HG03457 (cell line): ENCODE results near the gene CHCT1.

Experiments
- ATAC-seq: cut with Tn5 transposase; IDR thresholded peaks from one replicate; pipeline ENCODE4 v1.9.1; 2021; ENCODE audit warnings: moderate number of reproducible peaks; ENCODE audit not compliant: unreplicated experiment

The CHCT1 gene

DNA sequence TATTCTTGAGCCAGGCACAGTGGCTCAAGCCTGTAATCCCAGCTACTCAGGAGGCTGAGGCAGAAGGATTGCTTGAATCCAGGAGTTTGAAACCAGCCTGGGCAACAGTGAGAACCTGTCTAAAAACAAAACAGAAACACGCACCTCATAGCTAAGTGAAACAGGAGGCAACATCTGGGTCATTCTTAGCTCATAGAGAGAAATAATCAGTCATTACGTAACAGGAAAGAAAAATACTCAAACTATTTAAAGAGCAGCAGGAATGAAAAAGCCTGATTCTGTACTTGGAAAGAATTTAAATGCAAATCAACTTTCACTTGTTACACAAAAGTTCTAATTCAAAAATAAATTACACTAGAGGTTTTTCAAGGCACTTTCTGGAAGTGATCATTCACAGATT, 17.2 kb downstream of the CHCT1 start:
- ATAC-seq: no peak

DNA sequence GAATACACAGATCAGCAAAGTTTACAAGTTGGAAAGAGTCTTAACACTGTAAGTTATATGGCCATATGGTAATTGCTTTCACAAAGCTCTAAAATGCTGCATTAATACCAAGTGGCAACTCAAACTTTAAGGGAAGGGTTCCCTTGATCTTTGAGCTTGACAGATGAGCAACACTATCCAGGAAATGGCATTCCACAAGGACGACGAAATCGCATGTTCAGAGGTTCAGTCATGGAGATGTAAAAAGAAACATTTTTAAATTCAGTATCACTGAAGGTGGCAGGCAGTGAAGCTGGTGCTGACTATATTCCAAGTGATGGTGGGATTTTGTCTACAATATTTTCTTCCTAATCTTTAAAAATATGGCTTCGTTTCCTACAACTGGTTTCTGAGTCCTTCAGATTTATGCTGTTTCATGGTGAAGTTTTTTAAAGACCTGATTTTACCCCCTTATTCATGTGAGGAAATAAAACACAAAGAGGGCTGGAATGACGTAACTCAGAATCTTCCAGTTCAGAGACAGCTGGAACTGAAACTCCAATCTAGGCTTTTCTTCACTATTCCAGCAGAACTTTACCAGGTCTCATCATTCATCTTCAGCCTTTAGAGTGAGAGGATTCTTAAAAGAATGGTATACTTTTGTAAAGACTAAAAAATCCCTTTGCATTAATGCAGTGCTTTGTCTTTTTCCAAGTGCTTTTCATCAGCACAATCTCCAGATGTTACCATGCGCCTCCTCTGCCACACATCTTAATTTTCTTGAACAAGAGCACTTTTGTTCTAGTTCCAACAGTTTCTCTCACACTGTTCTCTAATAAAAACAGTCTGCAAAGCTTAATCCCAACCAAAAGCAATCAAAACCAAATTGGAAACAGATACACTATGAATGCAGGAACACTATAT, 20.2 kb downstream of the CHCT1 start:
- ATAC-seq: no peak

DNA sequence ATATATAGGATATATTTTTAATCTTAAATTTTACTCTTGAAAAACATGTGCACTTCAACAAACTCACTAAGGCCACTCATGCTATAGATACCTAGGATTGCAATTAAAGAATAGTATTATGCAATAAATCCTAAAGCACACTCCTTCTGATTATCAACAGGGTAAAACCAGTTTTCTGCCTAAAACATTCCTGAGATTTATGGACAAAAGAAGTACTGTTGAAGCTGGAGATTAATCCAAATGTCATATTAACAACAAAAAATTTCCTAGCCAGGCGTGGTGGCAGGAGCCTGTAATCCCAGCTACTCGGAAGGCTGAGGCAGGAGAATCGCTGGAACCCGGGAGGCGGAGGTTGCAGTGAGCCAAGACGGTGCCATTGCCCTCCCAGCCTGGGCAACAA, 21.4 kb downstream of the CHCT1 start:
- ATAC-seq: no peak

DNA sequence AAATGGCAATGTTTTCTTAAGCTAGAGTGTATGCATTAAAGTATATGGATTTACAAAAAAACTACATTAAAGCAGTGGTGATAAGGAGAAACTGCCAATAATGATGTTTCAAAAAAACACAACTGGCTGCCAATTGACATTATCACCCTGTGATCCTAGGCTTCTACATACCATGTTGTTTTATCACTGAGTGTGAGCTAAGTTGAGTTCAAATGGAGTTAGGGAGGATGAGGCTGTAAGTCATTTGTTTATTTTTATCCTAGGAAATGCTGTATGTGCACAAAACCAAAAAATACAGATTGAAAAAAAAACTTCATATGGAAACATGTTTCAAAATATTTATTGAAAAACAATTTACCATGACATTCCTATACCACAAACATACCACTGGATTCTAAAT, 22.9 kb downstream of the CHCT1 start:
- ATAC-seq: no peak

DNA sequence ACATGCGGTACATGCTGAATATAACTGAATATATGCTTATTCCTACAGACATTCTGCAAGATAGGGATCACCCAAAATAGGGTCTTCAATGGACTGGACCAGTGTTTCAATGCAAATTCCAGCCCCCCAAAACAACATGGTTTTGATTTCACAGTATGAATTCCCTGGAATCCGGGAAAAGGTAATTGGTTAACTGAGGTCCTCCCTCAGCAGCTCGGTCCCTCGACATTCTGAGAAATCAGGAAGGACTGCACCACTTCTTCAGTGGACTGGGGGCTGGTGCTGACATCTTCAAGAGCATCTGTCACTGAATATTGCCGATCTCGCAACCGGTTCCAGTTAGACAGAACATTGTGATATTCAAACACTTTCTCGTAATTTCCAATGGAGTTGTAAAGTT, 25.1 kb downstream of the CHCT1 start:
- no peak for ATAC-seq

DNA sequence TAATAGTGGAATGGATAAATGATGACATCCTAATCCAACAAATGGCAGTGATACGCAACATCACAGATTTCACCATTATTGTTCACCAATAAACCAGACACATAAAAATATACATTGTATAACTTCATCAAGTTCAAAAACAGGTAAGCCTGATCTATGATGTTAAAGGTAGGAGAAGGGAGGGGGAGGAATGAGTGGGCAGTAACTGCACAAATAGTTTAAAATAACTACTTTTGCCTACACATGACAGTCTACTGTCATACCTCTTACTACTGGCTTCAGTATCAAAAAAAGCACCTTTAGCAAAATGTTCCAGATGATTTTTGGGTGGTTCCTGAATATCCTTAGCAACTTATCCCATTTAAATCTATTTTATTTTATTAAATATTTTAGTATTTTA, 28.8 kb downstream of the CHCT1 start:
- ATAC-seq: no peak

DNA sequence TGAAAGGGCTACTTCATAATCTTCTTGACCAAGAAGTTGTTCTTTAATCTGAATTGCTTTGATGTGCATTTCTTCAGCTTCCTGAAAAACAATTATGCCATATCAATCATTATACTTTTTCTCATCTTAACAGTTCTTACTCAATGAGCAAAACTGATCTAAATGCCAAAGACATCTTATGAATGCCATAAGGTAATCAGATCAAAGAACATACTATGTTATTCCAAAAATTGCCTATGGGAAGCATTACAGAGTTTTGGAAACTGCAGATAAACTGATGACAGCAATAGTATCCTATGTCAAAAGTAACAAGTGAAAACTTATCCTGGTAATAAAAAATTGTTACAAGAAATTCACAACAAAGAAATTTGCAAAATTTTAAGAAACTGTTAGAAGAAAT, 29.7 kb downstream of the CHCT1 start:
- no peak for ATAC-seq

DNA sequence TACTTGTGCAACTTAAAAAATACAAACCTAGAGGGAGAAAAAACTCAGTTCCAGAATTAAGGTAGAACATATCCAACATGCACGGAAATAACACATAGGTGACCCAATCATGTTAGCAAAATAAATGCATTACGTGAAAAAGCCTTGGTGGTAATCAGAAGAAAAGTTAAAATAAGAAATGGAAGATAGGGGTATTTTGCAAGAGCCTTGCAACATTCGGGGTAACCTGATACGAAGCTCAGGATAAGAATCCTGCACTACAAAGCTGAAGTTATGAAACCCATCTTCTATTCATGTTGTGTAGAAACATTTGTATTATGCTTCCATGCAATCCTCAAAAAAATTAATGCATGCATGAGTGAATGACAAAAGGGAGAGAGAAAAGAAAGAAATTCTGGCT, 33.1 kb downstream of the CHCT1 start:
- no peak for ATAC-seq

DNA sequence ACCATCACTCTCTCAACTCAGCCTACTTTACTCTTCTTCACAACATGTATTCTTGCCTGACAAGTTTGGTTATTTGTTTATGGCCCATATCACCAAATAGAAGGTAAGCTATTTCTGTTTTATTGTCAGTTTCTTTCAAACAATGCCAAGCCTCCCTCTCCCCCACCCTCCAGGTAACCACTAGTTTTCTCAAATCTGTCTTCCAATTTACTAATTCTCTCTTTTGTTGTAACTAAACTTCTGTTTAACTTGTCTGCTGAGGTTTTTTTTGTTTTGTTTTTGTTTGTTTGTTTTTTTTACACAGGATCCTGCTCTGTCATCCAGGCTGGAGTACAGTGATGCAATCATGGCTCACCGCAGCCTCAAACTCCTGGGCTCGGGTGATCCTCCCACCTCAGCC, 34.9 kb downstream of the CHCT1 start:
- ATAC-seq: no peak

DNA sequence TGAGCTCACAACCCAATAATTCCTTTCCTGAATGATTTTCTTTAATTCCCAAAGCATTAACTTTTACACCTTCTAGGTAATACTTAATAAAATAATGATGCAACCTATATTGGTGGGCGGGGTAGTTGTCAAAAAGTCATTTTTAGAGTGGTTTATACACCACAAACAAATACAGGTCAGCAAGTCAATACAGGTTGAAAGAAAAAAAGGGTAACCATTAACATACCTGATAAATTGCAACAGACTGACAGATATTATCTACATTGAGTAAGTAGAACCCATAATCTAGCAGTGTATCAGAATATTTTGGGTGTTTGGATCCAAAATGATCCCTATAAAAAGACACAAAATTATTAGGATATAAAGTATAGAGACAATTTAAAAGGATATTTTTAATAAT, 39.3 kb downstream of the CHCT1 start:
- ATAC-seq: no peak

DNA sequence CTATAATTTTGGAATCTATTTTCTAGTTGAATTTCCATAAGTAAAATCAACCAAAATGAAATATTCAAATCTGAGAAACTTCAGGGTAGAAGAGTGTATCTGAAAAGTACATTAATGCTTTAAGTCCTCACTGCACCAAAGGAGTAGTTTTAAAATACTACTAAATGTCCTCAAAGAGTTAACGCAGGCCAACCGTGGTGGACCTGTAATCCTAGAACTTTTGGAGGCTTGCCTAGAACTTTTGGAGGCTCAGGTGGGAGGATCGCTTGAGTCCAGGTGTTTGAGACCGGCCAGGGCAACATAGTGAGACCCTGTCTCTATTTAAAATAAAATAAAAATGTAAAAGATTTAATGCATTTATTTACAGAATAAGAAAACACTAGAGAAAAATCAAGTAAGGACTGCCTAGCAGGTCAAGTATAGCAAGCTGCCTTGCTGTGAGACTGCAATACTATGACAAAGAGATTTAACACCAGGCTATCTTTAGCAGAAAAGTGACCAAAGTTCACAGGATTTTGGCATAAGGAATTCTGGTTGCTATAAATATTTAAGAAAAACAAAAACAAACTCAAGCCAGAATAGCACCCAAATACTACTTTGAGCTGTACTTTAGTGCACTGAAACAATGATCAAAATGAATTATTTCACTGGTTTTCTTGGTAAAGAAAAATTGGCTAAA, 41.0 kb downstream of the CHCT1 start:
- ATAC-seq: no peak

DNA sequence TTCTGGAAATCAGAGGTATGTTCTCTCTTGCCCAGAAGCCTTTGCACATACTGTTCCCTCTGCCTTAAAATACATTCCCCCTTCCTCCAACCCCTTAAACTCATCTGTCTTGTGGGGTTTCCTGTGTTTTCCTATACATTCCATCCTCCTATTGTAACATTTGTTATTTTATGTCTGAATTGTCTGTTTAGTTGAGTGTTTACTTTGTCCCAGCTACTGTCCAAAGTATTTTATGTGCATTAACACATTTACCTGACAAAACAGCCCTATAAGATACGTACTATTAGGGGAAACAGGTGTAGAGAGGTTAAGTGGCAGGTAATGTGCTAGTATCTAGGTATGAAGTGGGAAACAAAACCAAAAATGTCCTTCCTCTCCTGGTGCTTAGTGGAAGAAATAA, 42.1 kb downstream of the CHCT1 start:
- no peak for ATAC-seq

DNA sequence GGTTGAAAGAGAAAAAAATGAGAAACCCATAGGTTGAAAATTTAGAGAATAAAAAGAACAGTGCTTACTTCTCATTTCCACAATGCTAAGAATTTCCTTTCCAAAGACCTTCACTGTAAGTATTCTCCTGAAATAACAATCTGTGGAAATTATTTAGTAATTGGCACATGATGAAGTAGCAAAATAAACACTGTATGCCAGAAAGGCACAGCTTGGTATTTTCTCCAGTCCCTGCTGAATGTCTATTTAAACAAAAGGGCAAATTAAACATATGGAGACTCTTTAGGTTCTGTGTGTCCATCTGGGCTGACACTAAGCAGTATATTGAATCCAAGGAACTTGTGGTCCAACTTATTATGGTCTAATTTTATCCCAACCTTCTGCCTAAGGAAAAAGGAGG, 46.1 kb downstream of the CHCT1 start:
- ATAC-seq: no peak

DNA sequence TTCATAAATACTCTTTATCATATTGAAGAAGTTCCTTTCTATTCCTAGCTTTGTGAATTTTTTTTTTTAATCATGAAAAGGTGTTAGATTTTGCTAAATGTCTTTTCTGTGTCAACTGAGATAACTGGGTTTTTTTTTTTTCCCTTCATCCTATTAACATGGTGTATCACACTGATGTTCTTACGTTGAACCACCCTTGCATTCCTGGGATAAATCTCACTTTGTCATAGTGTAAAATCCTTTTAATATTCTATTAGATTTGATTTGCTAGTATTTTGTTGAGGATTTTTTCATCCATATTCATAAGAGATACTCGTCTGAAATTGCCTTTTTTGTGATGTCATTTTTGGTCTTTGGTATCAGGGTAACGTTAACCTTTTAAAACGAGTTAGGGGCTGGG, 49.2 kb downstream of the CHCT1 start:
- no peak for ATAC-seq

DNA sequence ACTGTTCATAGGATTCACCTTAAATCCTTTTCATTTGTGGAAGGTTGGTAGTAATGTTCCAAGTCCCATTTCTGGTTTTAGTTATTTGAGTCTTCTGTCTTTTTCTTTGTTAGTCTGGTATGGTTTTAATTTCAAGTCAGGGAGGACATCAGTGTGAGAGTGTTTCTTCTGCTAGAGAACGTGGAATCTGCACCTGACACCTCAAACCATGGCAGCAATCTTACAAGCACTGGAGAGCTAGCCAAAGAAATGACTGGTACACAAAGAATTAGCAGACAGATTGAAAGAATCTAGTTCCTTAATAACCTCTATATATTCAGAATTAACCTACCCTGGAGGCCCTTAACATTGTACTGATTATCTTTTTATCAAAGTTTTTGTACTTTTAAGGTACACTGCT, 50.2 kb downstream of the CHCT1 start:
- no peak for ATAC-seq

DNA sequence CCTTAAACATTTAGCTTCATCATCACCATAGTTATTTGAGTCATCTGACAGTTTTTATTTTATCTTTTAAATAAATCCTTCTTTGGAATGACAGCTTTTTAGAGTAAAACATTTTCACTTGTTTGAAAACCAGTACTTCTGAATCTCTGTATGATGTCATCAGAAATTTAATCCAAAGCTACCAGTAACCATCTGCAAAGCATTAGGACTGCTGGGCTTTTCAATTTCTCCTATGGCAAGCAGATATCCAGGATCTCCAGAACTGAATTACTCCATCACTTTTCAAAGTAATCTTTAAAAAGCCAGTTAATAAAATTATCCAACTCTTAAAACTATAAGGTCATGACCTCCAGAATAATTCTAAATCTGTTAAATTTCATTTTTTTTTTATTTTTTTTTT, 51.5 kb downstream of the CHCT1 start:
- no peak for ATAC-seq
